ENCODE data around the gene KISS1R.
A peak's percentile ranks its signal among the peaks of the same experiment; 100 is the strongest.

Gene KISS1R

DNA sequence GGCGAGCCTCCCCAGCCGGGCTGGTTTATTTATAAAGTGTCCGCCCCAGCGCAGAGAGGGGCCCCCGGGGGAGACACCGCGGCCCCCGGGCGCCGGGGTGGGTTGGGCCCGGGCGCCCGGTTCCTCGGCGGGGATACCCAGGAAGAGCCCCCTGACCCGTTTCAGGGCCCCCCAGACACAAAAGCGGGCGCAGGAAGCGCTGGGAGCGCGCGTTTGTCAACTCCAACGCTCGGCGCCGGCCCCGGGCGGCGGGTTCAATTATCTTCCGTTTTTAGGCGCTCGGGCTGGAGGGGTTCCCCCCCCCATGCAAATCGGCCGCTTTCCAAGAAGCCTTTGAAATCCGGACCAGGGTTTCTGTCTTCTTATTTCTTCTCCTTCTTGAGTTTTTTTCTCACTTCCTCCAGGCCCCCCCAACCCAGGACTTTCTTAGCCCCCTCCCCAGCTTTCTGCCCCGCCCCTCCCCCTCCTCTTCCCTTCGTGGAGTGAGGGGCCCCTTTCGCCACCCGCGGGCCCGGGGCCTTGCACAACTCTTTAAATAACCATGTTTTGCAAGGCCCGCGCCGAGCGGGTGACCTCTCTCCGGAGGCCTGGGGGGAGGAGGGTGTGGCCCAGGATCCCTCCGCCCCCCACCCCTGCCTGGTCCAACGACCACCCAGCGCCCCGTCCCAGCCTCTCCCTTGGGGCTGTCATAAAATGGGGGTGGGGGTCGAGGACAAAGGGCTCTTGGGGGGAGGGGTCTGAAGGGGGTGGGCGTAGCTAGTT, 9.6 kb downstream of the KISS1R start:
- TF ChIP-seq, protein P1, sequence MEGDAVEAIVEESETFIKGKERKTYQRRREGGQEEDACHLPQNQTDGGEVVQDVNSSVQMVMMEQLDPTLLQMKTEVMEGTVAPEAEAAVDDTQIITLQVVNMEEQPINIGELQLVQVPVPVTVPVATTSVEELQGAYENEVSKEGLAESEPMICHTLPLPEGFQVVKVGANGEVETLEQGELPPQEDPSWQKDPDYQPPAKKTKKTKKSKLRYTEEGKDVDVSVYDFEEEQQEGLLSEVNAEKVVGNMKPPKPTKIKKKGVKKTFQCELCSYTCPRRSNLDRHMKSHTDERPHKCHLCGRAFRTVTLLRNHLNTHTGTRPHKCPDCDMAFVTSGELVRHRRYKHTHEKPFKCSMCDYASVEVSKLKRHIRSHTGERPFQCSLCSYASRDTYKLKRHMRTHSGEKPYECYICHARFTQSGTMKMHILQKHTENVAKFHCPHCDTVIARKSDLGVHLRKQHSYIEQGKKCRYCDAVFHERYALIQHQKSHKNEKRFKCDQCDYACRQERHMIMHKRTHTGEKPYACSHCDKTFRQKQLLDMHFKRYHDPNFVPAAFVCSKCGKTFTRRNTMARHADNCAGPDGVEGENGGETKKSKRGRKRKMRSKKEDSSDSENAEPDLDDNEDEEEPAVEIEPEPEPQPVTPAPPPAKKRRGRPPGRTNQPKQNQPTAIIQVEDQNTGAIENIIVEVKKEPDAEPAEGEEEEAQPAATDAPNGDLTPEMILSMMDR (IDR thresholded peaks at IDR 0.05; ENCODE audit: low read length, missing control alignments): no peak
- DNase-seq (ENCODE audit: low read depth): peak; percentile 60
- H3K4me3 ChIP-seq (replicated peaks; ENCODE audit: low read depth, low read length): peak overlapping the region; percentile 79

DNA sequence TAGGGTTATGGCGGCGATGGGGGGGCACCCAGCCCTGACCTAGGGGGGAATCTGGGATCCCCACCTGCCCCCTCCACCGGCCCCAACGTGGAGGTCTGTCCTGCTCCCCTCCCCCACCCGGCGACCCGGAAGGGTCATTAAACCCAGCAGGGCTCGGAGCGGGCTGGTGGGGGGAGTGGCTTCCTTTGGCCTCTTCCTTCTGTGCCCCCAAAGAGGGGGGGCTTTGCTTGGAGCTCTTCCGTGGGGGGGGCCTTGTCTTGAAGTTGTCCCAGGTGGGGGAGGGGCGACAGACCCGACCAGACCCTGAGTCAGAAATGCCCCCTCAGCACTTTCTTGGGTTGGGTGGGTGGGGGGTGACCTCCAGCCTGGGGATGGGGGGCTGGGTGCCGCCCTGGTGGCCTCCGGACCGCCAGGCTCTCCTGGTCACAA, 10.2 kb downstream of the KISS1R start:
- peak overlapping the region; percentile 79 for H3K4me3 ChIP-seq (replicated peaks; ENCODE audit: low read depth, low read length)
- TF ChIP-seq, protein P1 (IDR thresholded peaks at IDR 0.05; ENCODE audit: low read length, missing control alignments): no peak
- DNase-seq (ENCODE audit: low read depth): no peak

DNA sequence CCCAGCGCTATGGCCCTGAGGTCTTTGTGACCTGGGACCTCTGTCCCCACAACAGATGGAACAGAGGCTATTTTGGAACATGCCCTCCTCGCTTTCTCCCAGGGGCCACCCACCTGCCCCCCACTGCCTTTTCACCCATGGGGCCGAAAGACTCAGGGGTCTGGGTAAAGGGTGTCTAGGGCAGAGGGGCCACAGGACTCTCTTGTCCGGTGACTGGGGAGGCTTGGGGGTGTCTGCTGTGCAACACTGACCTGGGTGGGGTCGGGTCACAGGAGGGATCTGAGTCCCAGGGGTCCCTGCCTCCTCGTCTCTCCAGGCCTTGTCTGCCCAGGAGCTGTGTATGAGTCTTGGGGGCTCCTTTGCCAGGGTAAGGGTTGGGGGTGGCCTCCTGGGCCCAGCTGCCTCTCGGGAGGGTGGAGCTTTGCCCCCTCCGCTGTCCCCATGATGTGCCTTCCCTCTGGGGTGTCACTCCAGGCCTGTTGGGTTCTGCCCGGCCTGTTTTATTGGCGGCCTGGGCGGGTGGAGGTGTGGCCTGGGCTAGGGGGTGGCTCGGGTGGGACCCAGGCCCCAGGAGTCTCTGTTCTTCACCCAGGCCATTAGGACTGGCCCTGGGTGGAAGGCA, 10.8 kb downstream of the KISS1R start:
- peak overlapping the region; percentile 79 for H3K4me3 ChIP-seq (replicated peaks; ENCODE audit: low read depth, low read length)
- TF ChIP-seq, protein P1 (IDR thresholded peaks at IDR 0.05; ENCODE audit: low read length, missing control alignments): no peak

DNA sequence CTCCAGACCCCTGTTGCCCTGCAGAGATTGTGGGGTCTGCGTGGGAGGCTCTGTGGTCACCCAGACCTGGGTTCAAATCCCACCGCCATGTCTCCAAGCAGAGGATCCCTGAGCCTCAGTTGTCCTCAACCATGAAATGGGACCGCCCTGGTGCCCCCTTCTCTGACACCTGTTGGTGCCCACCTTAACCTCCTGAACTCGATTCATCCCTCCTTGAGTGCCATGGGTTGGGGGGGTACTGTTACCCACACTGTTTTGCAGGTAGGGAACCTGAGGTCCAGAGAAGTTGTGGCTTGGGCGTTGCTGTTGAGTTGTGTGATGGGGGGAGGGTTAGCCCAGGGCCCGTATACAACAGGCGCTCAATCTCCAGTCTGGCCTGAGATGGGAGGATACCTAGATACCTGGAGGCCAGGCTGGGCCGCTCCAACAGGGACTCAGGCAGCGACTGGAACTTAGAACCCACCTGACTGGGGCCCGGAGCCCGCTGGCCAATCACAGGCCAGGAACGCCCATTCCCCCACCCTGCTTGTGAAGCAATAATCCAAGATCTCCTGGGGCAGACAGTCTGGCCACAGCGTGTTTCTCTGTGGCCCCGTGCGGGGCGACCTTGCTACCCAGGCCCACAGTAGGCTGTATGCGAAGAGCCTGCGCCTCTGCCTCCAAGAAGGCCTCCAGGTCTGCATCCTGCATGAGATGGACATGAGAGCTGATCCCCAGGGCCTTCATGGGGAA, 11.5 kb downstream of the KISS1R start:
- H3K4me3 ChIP-seq (replicated peaks; ENCODE audit: low read depth, low read length): no peak overlapping the region
- TF ChIP-seq, protein P1 (IDR thresholded peaks at IDR 0.05; ENCODE audit: low read length, missing control alignments): no peak
- DNase-seq (ENCODE audit: low read depth): peak; percentile 25

More for the DNA sequence above, 10.8 kb downstream of the KISS1R start:
- DNase-seq (ENCODE audit: low read depth): no peak

DNA sequence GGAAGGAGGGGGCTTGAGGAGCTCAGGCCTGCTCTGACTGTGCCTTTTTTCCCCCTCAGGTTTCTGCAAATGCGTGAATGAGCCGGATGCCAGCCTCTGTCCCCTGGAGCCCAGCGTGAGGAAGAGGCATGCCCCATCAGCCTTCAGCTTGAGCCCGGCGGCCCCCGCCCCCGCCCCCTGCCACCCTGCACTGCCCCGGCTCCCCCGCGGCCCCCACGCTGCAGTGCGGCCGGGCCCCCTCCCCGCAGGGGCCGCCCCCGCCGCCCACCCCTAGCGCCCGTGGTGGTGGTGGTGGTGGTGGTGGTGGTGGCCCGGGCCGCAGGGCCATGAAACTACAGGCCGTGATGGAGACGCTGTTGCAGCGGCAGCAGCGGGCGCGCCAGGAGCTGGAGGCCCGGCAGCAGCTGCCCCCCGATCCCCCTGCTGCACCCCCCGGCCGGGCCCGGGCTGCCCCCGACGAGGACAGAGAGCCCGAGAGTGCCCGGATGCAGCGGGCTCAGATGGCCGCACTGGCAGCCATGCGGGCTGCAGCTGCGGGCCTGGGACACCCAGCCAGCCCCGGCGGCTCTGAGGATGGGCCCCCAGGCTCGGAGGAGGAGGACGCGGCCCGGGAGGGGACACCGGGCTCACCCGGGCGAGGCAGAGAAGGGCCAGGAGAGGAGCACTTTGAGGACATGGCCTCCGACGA, 12.2 kb downstream of the KISS1R start:
- DNase-seq (ENCODE audit: low read depth): no peak
- no peak overlapping the region for H3K4me3 ChIP-seq (replicated peaks; ENCODE audit: low read depth, low read length)
- TF ChIP-seq, protein P1 (IDR thresholded peaks at IDR 0.05; ENCODE audit: low read length, missing control alignments): no peak

DNA sequence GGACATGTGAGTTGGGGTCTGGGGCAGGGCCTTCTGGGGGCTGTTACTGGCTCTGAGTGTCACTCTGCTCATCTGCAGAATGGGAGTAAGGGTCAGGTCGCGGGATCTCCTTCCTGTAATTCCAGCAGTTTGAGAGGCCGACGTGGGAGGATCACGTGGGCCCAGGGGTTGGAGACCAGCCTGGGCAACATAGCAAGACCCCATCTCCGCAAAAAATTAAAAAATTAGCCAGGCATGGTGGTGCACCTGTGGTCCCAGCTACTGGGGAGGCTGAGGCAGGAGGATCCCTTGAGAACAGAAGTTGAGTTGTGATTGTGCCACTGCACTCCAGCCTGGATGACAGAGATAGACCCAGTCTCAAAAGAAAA, 12.7 kb downstream of the KISS1R start:
- DNase-seq (ENCODE audit: low read depth): no peak
- TF ChIP-seq, protein P1 (IDR thresholded peaks at IDR 0.05; ENCODE audit: low read length, missing control alignments): no peak
- no peak overlapping the region for H3K4me3 ChIP-seq (replicated peaks; ENCODE audit: low read depth, low read length)

All from fibroblast of pulmonary artery (primary cell).